Lower leg skin (tissue), 4 donors: ENCODE measurements around the gene NFIB. TPM values are rescaled to one million over a fixed set of nuclear protein-coding genes. Genes with fewer than 3 reads are reported as not detected.

Experiments used
- DNase-seq, 2 donors: peaks; one replicate each; pipeline ENCODE4 v3.0.0-alpha.2; 2019; ENCODE audit warnings: low spot score in 2 of 2
- H3K4me3 ChIP-seq: fragments of 200-600 bp; sonication (generic); 2 replicates; pipeline ENCODE4 v1.5.1; 2017; ENCODE audit warnings: mild to moderate bottlenecking, low read depth; ENCODE audit not compliant: poor library complexity, severe bottlenecking
- POLR2A ChIP-seq, 2 donors: fragments of 450-650 bp; IDR thresholded peaks; one replicate each; pipeline ENCODE4 v1.6.1; 2016 to 2017; ENCODE audit warnings: antibody characterized with exemption in 2 of 2, mild to moderate bottlenecking in 1 of 2, moderate library complexity in 1 of 2
- WGBS, 2 donors: methylation state at CpG; one replicate each; pipeline ENCODE4 v1.1.5; 2018; 5-methylcytosine and 5-hydroxymethylcytosine counted together
- intact Hi-C: fragments of 100-400 bp; cut with DNase I; formaldehyde crosslinking; loops from one replicate; pipeline ENCODE4 v1.15.0; 2023; ENCODE audit warnings: low total_unique reads
- total RNA-seq, 4 donors: library from RNA; depleted of rRNA; stranded (reverse); fragments of >200 nt; gene quantifications; one replicate each; pipeline ENCODE4 v1.1.0, GENCODE V29; 2016
- TF ChIP-seq, protein P1 (sequence below), 3 donors: fragments of 450-650 bp; IDR thresholded peaks; one replicate each; pipeline ENCODE4 v1.5.1; 2016; ENCODE audit warnings: antibody characterized with exemption in 3 of 3, mild to moderate bottlenecking in 3 of 3, moderate library complexity in 2 of 3

Gene NFIB
- total RNA-seq, 4 donors from 2014 or later: 68.2 to 145 (median 78.6) TPM

GRCh38 chr9:14112226-14112625, 201.7 kb downstream of the NFIB start:
- DNase-seq: no peak
- 91% methylated on average over 6 of the region's 6 CpGs for WGBS, 2 donors
- TF ChIP-seq, protein P1, sequence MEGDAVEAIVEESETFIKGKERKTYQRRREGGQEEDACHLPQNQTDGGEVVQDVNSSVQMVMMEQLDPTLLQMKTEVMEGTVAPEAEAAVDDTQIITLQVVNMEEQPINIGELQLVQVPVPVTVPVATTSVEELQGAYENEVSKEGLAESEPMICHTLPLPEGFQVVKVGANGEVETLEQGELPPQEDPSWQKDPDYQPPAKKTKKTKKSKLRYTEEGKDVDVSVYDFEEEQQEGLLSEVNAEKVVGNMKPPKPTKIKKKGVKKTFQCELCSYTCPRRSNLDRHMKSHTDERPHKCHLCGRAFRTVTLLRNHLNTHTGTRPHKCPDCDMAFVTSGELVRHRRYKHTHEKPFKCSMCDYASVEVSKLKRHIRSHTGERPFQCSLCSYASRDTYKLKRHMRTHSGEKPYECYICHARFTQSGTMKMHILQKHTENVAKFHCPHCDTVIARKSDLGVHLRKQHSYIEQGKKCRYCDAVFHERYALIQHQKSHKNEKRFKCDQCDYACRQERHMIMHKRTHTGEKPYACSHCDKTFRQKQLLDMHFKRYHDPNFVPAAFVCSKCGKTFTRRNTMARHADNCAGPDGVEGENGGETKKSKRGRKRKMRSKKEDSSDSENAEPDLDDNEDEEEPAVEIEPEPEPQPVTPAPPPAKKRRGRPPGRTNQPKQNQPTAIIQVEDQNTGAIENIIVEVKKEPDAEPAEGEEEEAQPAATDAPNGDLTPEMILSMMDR (IDR thresholded peaks at IDR 0.05): no peak
- no peak for TF ChIP-seq POLR2A (IDR thresholded peaks at IDR 0.05)
- intact Hi-C loops: no loop called here
- H3K4me3 ChIP-seq: no peak overlapping the region

- H3K4me3 ChIP-seq: no peak overlapping the region
- TF ChIP-seq POLR2A (IDR thresholded peaks at IDR 0.05): no peak
- TF ChIP-seq, protein P1 (IDR thresholded peaks at IDR 0.05): no peak
- DNase-seq: no peak
- WGBS, 2 donors: 89 to 95% methylated on average over 1 of the region's 1 CpG
- intact Hi-C loops: no loop called here
Measured at GRCh38 chr9:14111696-14112095, 202.2 kb downstream of the NFIB start.

DNA sequence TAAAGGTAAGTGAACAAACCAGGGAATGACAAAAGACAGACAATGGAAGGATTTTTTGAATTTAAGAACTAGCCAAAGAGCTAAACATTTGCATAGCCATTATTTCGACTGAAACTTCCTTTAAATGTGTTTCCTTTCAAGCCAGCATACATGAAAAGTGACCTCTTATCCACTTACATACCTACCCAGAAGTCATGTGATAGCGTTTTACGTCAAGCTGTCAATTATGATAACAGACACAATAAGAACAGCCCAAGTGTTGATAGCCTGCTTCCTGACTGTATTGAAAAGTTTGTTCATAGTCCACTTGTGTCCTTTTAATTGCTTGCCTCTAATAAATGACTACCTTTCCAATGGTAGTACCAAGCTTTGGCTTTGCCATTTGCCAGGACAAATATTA, 206.0 kb downstream of the NFIB start:
- WGBS, 2 donors: 82 to 84% methylated on average over 3 of the region's 3 CpGs
- TF ChIP-seq, protein P1 (IDR thresholded peaks at IDR 0.05): no peak
- TF ChIP-seq POLR2A (IDR thresholded peaks at IDR 0.05): no peak
- DNase-seq: no peak
- intact Hi-C loops: no loop called here
- no peak overlapping the region for H3K4me3 ChIP-seq

DNA sequence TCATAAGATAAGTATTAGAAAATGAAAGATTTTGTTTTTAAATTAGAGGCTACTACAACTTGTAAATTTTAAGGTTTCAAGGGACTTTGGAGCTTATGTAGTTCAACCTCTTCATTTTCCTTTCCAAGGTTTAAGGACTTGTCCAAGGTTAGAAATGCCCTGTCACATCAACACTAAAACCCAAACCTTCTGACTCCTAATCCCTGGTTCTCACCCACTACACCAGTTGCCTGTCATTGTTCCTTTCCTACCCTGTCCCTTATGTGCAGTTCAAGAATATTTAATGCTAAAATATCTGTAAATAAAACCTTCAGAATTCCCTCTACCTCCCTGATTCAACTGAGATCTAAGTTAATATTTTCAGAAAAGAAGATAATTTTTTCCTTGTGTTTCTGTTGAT, 206.4 kb downstream of the NFIB start:
- TF ChIP-seq, protein P1 (IDR thresholded peaks at IDR 0.05): no peak
- TF ChIP-seq POLR2A (IDR thresholded peaks at IDR 0.05): no peak
- no peak for DNase-seq
- no peak overlapping the region for H3K4me3 ChIP-seq
- intact Hi-C loops: no loop called here

DNA sequence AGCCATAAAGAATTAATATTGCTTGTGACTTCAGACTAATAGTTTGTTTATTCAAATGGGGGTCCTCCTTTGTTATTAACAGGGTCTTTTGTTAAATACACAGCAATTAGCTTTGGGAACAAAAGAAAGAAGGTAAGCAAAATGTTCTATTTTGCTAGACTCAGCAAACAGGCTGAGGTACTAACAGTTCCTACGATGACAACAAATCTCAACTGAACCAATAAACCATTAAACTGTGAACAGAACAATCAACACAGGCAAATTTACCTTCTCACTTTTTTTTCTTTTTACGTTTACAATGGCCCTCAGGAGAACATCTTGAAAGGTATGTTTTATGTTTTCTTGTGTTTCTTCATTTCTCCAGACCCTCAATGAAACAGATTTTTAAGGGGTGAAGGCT, 207.2 kb downstream of the NFIB start:
- no peak overlapping the region for H3K4me3 ChIP-seq
- intact Hi-C loops: no loop called here
- no peak for DNase-seq
- 86% methylated on average over 2 of the region's 2 CpGs for WGBS, 2 donors
- TF ChIP-seq, protein P1 (IDR thresholded peaks at IDR 0.05): no peak
- no peak for TF ChIP-seq POLR2A (IDR thresholded peaks at IDR 0.05)

GRCh38 chr9:14104496-14104895, 209.4 kb downstream of the NFIB start:
- WGBS, 2 donors: 67 to 68% methylated on average over 3 of the region's 3 CpGs
- no peak for TF ChIP-seq POLR2A (IDR thresholded peaks at IDR 0.05)
- TF ChIP-seq, protein P1 (IDR thresholded peaks at IDR 0.05): no peak

More at GRCh38 chr9:14104496-14104895, 209.4 kb downstream of the NFIB start:
- no peak for DNase-seq
- H3K4me3 ChIP-seq: no peak overlapping the region
- intact Hi-C loops: no loop called here
